CD4-positive, alpha-beta T cell treated with Interleukin-2 at 100 ng/mL for 4 hours (primary cell): ENCODE results near the gene URI1.
"Not testable (repeated sequence)": the region's sequence is repeated elsewhere in the genome, so short reads cannot be mapped to it uniquely, and the experiment has no call there.

Experiments used
- DNase-seq: peaks from one replicate; pipeline ENCODE4 v3.0.0-alpha.2; 2020; ENCODE audit warnings: low spot score

URI1 gene

DNA sequence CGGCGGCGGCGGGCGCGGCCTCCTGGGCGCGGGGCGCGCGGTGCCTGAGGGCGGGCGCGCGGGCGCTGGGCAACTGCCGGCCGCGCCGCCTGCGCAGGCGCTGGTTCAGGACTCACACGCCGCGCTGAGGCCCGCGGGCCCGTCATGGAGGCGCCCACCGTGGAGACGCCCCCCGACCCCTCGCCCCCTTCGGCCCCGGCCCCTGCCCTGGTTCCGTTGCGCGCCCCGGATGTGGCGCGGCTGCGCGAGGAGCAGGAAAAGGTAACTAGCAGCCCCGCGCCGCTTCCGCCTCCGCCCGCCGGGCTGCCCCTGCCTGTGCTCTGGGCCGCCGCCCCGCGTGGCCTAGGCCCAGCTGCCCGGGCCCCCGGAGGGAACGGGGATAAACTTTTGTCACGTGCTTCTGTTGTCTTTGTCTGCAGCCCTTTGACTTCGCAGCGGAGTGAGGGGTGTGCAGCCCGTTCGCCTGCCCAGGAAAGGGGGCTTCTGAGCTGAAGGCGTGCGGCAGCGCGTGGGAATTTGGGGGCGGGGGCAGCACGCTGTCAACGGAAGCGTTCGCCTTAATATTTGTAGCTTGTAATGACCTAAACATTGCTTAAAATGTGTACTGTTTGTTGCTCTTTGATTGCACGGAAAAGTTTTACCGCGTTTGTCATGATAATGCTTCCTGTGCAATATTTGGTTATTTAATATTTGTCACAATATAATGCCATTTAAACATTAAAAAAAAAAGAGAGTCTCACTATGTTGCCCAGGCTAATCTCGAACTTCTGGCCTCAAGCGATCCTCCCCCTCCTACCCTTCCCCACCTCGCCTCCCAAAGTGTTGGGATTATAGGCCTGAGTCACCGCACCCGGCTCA is 594 bp downstream of the URI1 start:
- peak; percentile 62 for DNase-seq

DNA sequence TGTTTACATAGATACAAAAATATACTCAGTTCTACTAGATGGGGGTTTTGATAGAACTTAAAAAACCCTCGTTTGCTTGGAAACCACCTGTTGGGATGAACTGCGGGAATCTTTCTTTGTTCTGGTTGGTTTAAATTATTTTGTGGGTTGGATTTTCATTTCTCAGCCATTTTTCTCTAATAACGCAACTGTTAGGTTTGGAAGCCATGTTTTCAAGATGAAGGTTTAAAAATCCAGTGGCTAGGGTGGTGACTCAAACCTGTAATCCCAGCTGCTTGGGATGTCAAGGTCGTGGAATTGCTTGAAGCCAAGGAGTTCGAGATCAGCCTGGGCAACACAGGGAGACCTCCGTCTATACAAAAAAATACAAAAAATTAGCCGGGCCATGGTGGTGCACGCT is 1.6 kb downstream of the URI1 start:
- no peak for DNase-seq

DNA sequence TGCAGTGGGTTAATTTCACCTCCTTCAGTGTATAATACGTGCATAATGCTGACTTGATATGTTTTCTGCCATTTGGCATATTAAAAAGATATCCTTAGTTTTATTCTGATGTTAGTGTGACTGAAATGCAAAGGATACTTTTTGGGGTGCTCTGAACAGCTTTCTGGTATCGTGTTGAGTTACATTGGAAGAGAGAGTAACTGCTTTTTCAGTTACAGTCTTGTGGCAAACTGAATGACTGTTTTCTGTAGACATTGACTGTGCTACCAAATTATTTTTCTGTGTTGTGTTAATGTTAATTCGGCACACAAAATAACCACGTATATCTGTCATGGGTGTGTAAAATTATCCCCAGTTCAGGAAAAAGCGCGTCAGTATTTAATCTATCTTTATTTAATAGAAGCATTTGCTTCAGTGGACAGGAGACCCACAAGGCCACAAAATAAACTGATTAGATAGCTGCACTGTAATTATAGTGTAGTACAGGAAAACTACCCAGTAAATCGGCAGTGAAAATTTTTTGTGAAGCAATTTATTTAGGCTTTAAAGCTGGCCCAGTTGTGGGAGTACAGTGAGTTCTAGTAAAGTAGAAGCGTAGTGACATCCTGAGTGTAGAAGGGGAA is 2.5 kb downstream of the URI1 start:
- DNase-seq = no peak

DNA sequence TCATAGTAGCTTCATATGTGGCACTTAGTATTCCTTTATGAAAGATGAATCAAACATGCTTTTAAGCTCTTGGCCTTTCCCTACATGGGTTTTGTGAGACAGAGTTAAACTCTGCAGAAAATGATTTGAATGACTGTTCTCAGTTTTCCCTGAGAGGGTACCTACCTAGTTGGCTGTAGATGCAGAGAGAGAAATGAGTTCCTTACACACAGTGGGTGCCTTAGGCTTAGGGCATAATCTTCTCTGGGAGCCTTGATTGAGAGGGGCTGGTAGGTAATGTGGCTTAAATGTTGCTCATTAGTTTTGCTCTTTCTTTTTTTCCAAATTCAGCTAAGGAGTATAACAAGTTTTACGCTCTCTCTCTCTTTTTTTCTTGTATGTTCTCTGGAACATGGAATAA is 3.0 kb downstream of the URI1 start:
- no peak for DNase-seq

DNA sequence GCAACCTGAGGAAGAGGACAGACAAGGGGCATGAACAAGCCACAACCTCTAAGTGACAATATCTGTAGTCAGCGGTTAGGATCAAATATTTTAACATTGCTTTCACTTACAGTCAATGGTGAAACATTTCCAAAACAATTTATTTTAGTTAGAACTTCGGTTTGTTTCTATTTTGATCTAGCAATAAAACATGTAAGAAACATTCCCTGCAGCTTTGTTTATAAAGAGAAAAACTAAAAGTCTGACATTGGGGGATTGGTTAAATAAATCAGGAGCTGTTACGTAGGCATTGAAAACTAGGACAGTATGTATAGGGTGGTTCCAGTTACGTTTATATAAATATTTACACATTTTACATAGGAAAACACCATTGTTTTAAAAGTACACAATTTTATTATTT is 3.4 kb downstream of the URI1 start:
- DNase-seq = no peak

DNA sequence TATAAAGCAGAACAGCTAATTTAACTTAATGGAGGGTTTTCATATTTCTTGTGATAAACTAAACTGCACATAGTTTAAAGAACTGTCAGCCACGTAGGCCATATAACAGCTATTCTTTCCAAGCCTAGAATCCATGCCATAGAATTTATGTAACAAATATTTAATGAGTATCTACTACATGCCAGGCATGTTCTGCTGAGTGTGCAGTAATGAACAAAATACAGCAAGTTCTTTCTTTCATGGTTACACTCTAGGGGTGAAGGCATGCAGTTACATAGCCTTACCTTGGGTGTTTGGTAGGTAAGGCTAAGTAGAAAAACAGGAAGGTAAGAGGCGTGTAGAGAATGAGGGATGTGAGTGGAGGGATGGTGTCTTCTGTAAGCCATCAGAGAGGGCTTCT is 4.6 kb downstream of the URI1 start:
- no peak for DNase-seq

DNA sequence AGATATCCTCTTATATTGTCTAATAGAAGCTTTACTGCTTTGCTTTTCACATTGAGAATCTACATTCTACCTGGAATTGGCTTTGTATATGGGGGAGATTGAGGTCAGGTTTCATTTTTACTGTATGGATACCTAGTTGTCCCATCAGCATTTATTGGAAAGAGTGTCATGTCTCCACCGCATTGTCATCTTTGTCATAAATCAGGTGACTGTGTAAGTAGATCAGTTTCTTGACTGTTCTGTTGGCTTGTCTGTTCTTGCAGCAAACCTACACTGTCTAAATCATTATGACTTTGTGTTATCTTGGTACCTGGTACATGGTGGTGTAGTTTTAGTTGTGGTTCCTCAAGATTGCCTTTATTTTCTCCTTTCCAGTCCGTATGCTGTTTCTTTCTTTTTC is 5.8 kb downstream of the URI1 start:
- no peak for DNase-seq

DNA sequence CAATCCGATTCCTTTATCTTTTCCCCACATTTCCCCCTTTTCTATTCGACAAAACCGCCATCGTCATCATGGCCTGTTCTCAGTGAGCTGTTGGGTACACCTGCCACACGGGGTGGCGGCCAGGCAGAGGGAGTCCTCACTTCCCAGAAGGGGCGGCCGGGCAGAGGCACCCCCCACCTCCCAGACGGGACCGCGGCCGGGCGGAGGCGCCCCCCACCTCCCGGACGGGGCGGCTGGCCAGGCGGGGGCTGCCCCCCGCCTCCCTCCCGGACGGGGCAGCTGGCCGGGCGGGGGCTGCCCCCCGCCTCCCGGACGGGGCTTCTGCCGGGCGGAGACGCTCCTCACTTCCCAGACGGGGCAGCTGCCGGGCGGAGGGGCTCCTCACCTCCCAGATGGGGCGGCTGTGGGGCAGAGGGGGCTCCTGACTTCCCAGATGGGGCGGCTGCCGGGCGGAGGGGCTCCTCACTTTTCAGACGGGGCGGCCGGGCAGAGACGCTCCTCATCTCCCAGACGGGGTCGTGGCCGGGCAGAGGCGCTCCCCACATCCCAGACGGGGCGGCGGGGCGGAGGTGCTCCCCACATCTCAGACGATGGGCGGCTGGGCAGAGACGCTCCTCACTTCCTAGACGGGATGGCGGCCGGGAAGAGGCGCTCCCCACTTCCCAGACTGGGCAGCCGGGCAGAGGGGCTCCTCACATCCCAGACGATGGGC is 6.9 kb downstream of the URI1 start:
- DNase-seq = not testable (repeated sequence)

DNA sequence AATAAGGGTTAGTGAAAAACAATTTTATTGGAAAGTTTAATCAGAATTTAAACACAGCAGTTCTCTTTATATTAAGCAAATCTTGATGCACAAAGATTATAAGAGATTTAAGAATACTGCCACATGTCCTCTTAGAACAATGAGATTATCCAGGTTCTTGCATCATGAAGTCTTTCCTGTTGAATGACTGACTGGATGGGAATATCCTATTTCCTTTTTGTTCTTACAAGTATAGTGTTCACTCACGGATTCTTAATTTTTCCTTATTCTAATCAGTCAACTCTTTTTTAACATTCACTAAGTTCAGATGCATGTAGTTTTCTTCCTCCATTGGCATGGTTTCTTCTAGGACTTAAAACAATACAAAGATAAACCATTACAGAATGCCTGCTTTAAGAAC is 10.1 kb downstream of the URI1 start:
- DNase-seq = no peak

DNA sequence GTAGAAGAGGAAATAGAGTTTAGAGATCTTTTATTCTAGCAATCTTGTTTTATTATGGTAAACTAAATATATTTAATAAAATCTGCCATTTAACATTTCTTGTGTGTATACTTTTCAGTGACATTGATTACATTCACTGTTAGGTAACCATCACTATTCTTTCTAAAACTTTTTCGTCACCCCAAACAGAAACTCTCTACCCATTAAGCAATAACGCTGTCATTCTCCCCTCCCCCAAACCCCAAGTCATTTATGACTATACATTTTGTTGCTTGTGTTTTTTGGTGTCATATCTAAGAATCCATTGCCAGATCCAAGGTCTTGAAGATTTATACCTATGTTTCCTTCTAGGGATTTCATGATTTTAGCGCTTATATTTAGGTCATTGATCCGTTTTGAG is 10.6 kb downstream of the URI1 start:
- DNase-seq = no peak

DNA sequence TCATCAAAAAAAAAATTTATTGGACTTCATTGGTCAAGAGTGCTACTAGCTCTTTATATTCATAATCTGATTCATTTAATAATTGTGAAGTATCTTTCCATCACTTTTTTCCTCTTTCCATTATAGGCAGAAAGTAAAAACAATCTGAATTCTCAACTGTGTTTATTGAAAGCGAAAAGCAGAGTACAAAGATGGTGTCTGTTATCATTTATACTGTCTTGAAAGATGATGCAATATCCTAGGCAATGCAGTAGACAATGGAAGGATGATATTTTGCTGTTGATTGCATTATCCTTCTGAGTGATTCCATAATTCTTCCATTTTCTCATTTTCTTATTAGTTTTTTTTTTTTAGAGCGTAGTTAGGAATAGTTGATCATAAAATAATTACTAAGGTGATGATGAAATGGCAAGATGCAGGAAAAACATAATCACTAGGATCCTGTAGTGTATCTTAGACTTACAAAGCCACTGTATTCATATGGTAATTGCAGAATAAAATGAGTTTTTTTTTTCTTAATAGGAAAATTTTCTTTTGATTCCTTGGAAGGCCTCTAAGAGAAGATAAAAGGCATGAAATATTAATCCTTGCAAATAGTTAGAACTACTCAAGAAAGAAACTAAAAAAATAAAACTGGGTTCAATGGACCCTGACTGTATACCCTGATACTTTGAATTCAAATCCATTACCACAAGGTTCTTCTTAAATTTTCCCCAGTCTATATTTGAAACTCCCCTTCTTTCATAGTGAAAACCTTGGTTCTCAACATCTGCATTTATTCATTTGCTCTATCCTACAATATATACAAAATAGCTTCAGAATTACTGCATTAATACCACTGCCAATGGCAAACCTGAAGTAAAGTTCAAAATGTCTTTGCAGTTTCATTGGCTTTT is 11.6 kb downstream of the URI1 start:
- no peak for DNase-seq

DNA sequence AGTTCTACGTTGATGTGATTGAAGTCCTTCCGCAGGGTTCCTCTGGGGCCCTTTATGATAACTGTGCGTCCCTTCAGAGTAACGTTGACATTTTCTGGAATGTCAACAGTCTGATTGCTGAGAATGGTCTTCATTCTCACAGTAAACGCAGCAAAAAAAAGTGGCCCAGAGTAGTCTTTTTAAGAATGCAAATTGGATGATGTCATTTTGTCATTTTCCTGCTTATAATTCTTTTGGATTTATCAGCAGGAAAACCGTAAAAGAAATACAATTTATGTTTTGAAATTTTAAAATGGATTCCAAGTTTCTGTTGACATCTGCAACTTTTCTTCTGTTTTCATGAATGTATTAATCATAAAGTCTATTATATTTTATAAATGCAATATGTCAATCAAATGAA is 14.8 kb downstream of the URI1 start:
- DNase-seq = no peak

DNA sequence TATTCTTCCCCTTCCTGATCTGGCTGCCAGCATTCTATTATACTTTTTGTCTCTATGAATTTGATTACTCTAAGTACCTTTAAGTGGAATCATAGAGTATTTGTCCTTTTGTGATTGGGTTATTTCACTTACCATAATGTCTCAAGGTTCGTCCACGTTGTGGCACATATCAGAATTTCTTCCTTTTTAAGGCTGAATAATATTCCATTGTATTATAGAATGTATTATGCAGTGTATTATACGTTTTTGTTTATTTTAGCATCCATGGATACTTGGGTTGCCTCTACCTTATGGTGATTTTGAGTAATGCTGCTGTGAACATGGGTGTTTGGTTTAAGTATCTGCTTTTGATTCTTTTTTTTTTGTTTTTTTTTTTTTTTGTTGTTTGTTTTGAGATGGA is 19.3 kb downstream of the URI1 start:
- no peak for DNase-seq

DNA sequence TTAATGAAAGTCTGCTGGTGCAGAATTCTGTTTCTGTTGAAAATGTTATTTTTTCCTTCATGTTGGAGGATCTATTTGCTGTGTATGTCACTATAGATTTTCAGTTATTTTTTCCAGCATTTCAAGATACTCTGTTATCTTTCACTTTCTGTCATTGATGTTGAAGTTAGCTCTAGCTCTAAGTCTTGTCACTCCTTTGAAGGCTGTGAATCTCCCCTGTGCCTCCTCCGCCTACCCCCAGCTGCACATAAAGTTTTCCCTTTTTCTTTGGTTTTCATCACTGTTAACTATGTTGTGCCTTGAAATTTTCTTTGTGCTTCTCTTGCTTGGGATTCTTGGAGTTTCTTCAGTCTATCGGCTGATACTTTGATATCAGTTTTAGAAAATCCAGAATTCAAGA is 20.8 kb downstream of the URI1 start:
- no peak for DNase-seq

DNA sequence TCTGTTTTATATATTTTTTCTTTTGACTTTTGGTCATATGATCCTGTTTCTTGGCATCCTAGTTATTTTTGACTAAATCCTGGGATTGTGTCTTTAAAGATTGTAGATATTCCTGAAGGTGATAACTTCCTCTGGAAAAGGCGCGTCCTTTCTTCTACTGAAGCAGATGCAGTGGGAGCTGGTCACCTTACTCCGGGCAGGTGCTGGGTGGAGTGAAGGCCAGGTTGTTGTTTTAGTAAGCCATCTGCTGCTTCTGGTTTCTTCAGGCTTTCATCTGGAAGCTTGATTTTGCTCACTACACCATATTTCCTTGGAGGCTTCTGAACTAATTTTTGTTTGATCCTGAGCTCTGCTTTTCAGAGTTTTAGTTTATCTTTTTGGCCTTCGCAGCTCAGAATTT is 21.5 kb downstream of the URI1 start:
- DNase-seq = no peak

DNA sequence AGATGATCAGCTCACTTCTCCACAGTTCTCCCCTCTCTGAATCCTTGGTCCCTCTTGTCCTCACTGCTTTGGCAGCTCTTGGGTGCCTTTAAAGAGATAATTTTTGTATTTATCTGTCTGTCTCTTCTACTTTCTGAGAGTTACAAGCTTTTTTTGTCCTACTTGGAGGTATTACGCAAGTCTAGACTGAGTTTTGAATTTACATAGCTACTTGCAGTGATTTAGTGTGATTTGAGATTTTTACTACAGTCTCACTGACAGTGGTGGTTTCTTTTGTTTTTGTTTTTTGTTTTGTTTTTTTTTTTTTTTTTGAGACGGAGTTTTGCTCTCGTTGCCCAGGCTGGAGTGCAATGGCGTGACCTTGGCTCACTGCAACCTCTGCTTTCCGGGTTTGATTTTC is 22.1 kb downstream of the URI1 start:
- no peak for DNase-seq

DNA sequence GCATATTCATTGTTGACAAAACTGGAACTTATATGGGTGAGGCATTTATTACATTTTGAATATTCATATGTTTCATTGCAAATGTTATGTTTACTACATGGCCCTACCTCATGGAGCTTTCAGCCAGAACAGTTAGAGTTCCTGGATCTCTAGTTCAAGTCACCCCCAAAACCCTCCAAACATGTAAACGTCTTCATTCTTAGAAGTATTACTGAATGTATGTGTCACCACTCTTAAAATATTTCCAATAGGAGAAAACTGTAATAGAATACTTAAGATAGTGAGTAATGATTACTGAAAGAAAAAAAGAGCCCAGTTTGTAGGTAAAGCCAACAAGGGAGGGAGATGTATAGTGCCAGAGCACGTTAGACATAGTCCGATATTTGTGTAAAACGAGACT is 23.5 kb downstream of the URI1 start:
- DNase-seq = no peak

DNA sequence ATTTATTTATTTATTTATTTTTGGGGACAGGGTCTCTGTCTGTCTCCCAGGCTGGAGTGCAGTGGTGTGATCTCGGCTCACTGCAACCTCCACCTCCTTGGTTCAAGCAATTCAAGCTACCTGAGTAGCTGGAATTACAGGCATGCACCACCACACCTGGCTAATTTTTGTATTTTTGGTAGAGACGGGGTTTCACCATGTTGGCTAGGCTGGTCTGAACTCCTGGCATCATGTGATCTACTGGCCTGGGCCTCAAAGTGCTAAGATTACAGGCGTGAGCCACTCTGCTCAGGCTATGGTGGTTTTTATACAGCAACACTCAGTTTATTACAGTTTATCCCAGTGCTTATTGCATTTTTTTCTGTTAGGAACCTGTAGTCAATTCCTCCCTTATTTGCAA is 24.1 kb downstream of the URI1 start:
- not testable (repeated sequence) for DNase-seq

DNA sequence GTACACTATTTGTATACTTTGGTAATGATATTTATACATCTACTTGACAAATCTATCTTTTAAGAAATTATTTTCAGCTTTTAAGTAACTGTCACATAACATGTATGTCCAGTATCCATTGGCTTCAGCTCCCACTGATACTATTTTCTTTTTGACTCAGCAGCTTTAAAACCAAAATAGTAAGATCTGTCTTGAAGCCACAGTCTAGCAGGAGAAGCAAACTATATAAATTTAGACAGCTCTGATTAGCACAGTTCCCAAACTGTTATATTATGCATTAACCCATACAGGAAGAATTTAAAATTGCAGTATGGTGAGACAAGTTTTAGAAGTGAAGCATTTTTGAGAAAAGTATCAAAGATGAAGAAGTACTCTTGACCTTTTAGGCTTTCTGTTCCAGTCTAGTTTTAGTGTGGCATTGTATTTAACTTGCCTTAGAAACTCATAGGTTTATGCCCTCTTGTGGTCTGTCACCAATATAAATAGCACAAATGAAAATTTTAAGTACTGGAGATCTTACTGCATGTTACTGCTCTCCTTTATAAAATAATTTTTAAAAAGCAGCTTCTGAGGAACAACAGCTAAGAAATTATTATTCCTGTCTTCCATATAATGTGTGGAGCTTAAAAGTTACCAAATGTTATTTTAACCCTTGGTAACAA is 24.7 kb downstream of the URI1 start:
- DNase-seq = peak; percentile 14

DNA sequence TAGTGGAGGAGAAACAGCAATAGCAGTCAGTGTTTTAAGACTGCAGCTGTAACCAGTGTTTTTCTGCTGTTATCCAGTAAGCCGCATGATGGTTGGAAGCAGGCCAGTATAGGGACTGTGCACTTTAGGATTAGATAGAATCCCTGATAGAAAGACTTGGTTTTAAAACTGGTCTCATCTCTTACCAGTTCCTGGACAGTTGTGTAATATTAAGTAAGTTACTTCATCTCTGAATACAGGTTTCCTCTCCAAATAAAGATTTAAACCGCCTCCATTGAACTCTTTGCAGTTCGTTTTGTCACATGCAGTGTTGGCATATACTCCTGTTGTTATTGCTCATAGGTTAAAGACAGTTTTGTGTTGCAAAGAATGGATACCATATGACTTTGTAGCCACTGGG is 25.6 kb downstream of the URI1 start:
- DNase-seq = no peak

DNA sequence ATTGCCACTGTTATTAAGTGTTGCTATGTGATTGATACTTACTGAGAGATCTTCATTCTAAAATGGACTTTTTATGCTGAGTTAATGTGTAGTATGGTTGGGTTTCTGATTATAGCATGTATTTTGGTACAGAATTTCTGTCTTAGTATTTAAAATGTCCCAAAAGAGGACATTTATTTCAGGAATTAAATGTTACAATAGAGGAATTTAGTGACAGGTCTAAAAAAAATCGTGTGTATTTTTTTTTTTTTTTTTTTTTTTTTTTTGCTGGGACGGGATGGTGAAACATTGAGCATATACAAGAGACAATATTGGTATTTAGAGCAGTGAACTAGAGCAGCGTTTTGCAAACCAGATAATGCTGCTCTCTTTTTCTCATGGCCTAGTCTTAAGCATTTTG is 27.9 kb downstream of the URI1 start:
- DNase-seq = no peak

DNA sequence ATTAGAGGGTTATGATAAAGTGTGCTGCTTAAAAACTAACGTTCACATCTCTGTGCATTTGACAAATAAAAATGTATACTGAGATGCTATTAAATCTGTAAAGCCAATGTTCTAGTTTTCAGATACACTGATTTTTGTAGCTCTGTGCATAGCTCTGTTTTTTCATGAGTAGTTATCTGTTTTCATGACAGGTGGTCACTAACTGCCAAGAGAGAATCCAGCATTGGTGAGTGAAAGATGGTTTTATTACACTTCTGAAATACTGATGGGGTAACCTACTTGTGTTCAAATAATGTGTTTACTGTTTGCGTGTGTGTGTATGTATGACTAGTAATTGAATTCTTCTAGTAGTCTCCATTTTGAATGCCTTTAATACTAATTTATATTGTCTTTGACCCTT is 29.0 kb downstream of the URI1 start:
- no peak for DNase-seq
